DMS153 (cell line): ENCODE data around the gene OR2M5.

Experiments used
- DNase-seq: peaks from one replicate; lab custom pipeline; 2025; lab: John Stamatoyannopoulos, UW

The OR2M5 gene, protein sequence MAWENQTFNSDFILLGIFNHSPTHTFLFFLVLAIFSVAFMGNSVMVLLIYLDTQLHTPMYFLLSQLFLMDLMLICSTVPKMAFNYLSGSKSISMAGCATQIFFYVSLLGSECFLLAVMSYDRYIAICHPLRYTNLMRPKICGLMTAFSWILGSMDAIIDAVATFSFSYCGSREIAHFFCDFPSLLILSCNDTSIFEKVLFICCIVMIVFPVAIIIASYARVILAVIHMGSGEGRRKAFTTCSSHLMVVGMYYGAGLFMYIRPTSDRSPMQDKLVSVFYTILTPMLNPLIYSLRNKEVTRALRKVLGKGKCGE

DNA sequence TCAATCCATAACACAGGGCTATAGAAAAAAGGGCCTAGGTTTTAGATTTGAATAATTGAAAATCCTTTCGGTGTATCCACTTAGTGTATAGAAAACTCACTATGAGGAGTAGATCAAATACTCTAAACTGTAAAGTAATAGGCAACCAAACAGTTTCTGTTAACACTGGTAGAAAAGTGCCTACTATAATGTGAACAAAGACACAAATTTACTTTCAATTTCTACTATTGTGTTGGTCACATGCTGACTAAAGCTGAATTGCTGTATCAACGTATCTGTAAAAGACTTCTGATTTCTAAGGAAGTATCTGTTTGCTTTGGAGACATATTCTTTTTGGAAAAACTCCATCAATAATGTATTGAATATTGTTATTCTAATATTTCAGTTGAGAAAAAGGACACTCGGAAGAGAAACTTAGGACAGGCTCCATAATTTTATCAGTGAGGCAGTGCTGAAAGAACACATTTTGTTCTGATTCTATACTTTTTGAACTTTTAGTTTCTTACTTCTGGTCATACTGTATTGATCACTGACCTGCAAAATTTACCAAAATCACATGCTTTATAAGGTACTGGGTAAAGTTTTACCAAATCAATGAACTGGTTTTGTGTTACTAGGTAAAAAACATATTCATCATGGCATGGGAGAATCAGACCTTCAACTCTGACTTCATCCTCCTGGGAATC lies at the start of gene OR2M5:
Gene OR2M5 (plus strand): TSS at position 636 of the 686 bp plus-strand sequence. CDS start 0 bp downstream, at position 636.
- DNase-seq: no peak

- no peak for DNase-seq
These were observed 46.4 kb upstream of the OR2M5 start for GRCh38 chr1:248098529-248098928.

DNA sequence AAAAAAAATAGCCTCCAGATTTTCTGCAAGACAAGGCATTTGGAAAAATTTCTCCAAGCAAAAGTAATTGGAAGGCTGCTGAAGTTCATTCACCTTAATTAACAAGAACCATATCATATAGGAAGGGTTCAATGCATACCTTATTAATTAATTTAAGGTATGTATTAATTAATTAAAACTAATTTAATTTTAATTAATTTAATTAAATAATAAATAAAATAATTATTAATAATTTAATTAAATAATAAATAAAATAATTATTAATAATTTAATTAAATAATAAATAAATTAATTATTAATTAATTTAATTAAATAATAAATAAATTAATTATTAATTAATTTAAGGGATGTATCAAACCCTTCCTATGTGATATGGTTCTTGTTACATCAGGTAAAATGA lies 42.1 kb upstream of the OR2M5 start:
- no peak for DNase-seq

DNA sequence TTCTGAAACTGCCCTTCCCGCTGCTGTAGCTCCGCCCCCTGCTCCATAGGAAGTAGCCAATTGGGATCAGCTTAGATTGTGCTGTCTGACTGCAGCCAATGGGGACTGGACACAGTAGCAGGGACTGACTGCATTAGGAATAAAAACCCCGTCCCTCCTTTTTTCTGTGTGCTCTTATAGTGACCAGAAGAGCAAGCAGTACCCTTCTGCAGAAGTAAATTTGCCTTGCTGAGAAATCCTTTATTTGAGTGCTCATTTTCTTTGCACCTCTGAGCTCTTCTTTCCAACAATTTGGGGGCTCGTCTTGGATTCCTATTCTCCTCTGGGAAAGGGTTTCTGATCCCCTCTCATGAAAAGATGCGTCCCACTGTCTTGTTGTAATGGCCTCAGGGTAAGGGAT lies 33.8 kb upstream of the OR2M5 start:
- DNase-seq: no peak

- DNase-seq: no peak
These were observed 30.1 kb upstream of the OR2M5 start for GRCh38 chr1:248114890-248115289.

- DNase-seq: no peak
These were observed 17.3 kb upstream of the OR2M5 start for GRCh38 chr1:248127653-248128052.

GRCh38 chr1:248136811-248137210 lies 8.1 kb upstream of the OR2M5 start:
- no peak for DNase-seq

DNA sequence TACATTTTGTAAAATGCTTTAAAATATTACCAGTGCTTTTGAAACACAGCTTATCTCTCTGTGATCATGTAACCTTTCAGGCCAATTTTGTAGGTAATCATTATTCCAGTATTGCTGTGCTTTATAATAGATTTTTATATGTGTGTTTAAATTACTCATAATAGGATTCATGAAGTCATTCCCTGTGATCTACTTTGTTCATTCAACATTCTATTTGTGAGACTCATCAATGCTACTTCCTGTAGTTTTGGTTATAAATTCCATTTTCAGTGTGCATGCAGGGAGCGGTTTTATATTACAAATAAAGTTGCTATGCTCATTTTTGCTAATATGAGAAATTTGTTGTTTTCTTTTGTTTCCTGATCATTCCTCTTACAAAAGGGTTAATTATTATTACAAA lies 4.1 kb upstream of the OR2M5 start:
- DNase-seq: no peak

GRCh38 chr1:248143311-248143710 lies 1.6 kb upstream of the OR2M5 start:
- no peak for DNase-seq

DNA sequence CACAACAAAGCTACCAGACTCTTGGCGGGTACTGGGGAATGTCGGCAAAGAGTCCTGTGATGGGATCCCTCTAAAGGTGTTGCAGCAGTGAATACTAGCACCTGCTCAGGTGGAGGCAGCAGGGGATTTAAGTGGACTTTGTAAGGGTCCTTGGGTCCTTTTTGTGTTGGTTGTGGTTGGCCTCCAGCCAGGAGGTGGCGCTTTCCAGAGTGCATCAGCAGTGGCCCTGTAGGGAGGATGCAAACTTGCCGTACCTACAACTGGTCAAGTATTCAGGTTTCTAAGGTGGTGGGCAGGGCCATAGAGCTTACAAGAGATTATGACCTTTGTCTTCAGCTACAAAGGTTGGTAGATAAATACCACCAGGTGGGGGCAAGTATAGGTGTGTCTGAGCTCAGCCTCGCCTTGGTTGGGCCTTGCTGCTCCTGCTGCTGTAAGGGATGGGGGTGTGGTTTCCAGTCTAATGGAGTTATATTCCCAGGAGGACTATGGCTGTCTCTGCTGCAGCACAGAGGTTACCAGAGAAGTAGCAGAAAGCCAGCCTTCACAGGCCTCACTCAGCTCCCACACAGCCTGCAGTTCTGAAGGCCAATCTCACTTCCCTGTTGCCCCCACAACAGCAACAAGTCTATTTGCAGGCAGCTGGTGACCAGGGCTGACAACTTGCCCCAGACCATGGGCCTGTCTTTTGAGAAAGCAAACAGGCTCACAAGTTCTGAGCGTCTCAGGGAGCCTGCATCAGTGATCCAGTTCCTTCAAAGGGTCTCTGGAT lies 7.3 kb downstream of the OR2M5 start:
- no peak for DNase-seq

DNA sequence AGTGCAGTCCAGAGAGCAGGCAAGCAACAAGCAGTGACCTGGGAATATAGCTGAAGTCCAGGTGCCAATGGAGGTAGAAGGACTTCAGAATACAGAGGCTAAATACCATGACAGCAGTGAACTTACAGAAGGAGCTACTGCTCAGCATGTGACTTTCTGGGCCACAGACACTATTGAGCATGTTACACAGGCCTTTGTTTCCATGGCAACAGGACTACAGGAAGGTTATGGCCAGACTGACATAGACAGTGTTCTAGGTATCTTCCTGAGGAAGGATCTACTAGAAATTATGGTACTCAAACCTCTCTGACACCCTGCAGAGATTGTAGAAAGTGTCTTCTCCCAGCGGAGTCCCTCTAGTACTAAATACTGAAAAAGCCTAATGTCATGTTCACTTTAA lies 11.0 kb downstream of the OR2M5 start:
- no peak for DNase-seq

GRCh38 chr1:248158758-248159157 lies 13.8 kb downstream of the OR2M5 start:
- no peak for DNase-seq

- no peak for DNase-seq
These were observed 19.1 kb downstream of the OR2M5 start for GRCh38 chr1:248164031-248164430.

- DNase-seq: no peak
These were observed 20.2 kb downstream of the OR2M5 start for GRCh38 chr1:248165186-248165585.

DNA sequence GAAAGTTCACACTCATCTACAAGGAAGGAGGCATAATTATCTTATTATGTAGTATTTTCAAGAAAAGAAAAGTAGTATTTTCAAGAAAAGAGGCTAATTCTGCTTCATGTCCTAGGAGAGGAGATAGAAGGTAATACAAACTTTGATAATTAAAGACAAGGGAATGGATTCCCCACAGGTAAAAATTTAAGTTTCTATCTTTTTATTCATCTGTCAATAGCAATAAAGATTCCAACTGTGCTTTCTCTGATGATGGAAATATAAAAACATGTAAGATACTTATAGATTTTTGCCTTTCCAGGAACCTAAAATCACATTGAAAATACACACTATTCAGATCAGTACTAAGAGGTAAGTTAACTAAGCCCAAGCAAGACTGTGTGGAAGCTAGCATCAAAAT lies 29.6 kb downstream of the OR2M5 start, which contains the start of gene OR2M2:
Gene OR2M2 (plus strand): TSS at position 301 of the 400 bp plus-strand sequence. CDS start 5,165 bp downstream, outside the sequence.
- DNase-seq: no peak

DNA sequence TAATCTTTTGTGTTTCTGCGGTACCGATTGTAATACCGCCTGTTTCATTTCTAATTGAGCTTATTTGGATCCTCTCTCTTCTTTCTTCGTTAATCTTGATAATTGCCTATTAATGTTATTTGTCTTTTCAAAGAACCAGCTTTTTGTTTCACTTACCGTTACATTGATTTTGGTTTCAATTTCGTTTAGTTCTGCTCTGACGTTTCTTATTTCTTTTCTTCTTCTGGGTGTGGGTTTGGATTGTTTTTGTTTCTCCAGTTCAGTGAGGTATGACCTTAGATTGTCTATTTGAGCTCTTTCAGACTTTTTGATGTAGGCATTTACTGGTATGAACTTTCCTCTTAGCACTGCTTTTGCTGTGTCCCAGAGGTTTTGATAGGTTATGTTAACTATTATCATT lies 39.0 kb downstream of the OR2M5 start:
- DNase-seq: no peak

DNA sequence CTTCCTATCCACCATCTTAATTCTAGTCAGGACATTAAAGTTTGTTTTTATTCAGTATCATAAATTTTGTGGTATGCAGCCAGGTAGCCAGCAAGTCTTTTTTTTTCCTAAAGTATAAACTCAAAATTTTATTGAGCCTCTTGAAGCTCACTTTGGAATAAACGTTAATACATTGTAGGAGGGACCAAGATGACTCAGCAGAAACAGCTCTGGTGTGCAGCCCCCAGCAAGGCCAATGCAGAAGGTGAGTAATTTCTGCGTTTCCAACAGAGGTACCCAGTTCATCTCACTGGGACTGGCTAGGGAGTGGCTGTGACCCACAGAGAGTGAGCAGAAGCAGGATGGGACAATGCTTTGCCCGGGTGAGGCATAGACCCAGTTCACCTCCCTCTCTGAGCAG lies 42.4 kb downstream of the OR2M5 start:
- no peak for DNase-seq

DNA sequence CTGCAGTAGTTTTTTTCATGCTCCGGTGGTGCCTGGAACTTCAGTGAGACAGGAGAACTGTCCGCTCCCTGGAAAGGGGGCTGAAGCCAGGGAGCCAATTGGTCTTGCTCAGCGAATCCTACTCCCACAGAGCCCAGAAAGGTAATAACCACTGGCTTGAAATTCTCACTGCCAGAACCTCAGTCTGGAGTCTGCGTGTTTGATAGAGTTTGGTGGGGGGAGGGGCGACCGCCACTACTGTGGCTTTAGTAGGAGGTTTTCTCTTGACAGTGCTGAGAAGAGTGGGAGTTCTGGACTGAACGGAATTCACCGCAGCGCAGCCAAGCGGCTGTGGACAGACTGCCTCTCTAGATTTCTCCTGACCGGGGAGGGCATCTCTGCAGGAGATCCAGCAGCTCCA lies 44.1 kb downstream of the OR2M5 start:
- DNase-seq: no peak

GRCh38 chr1:248194117-248194516 lies 49.2 kb downstream of the OR2M5 start:
- no peak for DNase-seq
